Forelimb muscle (tissue), 1 donor: ENCODE data around the gene LRRD1. TPM values are rescaled to one million over a fixed set of nuclear protein-coding genes. Genes with fewer than 3 reads are reported as not detected.
"Not testable (repeated sequence)": the region's sequence is repeated elsewhere in the genome, so short reads cannot be mapped to it uniquely, and the experiment has no call there.

Experiments
- DNase-seq: peaks from one replicate; pipeline ENCODE4 v3.0.0-alpha.2; 2013; ENCODE audit warnings: low read depth
- polyA plus RNA-seq: library from polyadenylated mRNA; unstranded; fragments of 120-200 nt; gene quantifications from one replicate; pipeline ENCODE4 v1.2.1, GENCODE V29; 2013; ENCODE audit not compliant: insufficient read length

LRRD1 gene
- polyA plus RNA-seq, 1 donor: 0.44 TPM

GRCh38 chr7:92141161-92141560, 37.8 kb downstream of the LRRD1 start:
- no peak for DNase-seq

DNA sequence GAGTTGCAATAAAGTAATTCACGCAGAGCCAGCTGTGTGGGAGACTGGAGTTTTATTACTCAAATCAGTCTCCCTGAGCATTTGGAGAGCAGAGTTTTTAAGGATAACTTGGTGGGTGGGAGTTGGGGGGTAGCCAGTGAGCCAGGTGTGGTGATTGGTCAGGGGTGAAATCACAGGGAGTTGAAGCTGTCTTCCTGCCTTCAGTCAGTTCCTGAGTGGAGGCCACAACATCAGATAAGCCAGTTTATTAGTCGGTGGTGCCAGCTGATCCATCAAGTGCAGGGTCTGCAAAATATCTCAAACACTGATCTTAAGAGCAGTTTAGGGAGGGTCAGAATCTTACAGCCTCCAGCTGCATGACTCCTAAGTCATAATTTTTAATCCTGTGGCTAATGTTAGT, 41.4 kb downstream of the LRRD1 start:
- DNase-seq: no peak

- peak; percentile 17 for DNase-seq
Observed at GRCh38 chr7:92135052-92135889, 43.7 kb downstream of the LRRD1 start.

- DNase-seq: peak; percentile 77
Observed at GRCh38 chr7:92134271-92135051, 44.5 kb downstream of the LRRD1 start, which contains the start of gene CYP51A1. CYP51A1 (minus strand) TSS chr7:92134477; CDS start chr7:92134364, 113 bp downstream.

DNA sequence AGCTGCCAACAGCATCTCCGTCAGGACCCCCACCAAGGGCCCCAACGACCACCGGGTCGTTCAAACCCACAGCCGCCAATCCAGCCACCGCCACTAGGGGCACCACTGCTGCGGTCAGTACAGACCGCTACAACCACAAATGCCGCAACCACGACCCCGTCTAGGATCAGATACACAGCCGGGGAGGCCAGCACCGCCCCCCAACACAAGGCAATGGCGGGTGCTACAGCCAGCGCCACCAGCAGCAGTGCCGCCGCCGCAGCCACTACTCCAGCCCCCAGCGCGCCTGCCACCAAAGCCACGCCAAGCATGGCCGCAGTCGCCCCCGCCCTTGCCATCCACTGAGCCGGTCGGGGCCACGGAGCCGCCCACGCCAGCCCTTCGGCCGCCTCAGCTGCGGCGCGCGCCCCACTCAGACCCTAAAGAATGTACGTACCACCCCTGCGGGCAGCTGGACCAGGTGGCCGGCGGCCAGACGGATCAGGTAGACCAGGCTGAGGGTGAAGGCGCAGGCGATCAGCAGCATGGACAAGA, 45.1 kb downstream of the LRRD1 start:
- DNase-seq: peak; percentile 26

GRCh38 chr7:92133133-92133736, 45.7 kb downstream of the LRRD1 start:
- DNase-seq: no peak

DNA sequence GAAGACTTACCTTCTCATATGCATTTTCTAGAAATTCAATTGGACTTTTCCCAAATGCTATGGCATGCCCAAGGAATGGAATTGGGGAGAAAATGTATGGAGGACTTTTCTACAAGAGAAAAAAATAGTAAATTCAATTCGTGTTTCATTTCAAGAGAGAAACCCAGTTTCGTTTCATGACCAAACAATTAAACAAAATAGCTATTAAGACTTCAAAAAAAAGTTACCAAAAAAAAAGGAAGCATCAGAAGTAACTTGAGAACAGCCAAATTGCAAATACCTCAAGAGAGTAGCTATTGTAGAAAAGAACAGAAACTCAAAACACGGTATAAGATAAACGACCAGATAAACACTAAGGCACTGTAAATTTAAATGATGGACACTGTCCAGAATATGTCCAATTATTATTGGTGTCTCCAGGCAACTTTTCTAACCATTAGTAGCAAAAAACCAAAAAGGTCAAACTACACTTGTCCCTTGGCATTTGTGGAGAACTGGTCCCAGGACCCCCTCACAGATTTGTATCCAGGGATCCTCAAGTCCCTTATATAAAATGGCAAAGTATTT, 47.1 kb downstream of the LRRD1 start:
- DNase-seq: no peak

- DNase-seq: no peak
Observed at GRCh38 chr7:92131093-92131492, 47.8 kb downstream of the LRRD1 start.

DNA sequence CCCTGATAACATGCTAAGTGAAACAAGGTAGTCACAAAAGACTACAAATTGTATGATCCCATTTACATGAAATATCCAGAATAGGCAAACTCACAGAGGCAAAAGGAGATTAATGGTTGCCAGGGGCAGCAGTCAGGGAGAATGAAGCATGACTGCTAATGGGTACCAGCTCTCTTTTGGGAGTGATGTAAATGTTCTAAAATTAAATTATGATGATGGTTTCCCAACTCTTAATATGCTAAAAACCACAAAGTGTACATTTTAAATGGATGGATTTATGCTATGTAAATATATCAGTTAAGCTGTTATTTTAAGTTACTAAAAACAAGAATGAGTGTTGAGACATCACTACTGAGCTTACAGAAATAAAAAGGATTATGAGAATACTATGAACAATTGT, 57.3 kb downstream of the LRRD1 start:
- DNase-seq: no peak

GRCh38 chr7:92119213-92119759, 59.7 kb downstream of the LRRD1 start:
- no peak for DNase-seq

DNA sequence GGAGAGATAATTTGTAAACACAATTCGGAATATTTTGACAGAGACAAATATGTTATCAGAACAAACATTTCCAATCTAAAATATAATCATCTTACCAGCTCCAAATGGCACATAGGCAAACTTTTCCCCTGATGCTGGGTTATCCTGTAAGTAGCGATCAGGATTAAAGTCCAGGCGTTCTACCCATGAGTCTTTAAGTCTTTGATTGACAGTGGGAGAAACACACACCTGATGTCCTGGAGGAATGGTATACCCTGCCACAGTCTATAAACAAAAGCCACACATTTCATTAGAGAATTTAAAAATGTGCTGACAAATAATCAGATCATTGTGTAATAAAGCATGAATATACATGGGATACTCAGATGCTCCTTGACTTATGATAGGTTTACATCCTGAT, 62.0 kb downstream of the LRRD1 start:
- no peak for DNase-seq

GRCh38 chr7:92115821-92116220, 63.1 kb downstream of the LRRD1 start:
- no peak for DNase-seq

DNA sequence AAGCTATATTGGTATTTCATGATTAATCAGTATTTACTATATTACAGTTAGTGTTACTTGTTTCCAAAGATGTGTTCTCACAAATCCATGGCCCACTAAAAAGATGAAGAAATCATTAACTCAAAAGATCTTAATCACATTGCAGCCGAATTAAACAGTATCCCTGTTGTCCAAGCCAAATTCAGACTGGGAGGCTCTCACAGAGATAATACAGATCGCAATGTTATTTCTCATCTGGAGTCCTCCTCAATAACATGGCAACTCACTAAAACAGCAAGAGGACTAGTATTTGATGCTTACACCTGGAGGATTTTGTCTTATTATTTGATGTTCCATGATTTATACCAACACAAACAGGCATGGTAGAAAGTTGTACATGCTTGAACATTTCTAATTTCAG, 68.1 kb downstream of the LRRD1 start:
- no peak for DNase-seq

DNA sequence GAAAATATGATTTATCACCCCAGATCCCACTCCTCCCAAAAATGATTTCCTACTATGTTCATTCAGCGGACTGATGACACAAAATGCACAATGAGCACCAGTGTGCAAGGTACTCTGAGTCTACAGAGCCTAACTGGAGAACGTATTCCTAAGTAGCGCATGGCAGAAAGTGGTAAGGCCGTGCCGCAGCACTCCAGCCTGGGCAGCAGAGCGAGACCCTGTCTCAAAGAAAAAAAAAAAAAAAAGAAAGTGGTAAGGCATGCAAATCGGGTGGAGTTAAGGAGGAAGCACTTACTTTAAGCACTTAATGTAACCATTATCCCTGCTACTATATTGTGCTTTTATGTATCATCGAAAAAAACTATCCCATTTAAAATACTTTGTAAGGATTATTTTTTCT, 70.1 kb downstream of the LRRD1 start:
- DNase-seq: no peak

DNA sequence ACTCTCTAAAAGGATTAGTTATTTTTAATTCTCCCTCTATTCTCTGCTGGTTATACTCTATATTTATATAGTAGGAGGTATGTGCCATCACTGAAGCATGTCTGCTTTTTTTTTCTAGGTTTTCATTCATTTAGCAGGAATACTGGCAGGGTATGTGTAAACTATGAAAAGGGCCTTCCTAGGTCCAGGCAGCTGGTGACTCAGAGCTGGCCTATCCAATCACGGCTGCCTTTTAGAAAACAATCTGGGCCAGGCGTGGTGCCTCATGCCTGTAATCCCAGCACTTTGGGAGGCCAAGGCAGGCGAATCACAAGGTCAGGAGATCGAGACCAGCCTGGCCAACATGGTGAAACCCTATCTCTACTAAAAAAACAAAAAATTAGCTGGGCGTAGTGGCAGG, 76.1 kb downstream of the LRRD1 start:
- DNase-seq: not testable (repeated sequence)

GRCh38 chr7:92100534-92100933, 78.4 kb downstream of the LRRD1 start:
- no peak for DNase-seq

- DNase-seq: no peak
Observed at GRCh38 chr7:92095380-92095779, 83.6 kb downstream of the LRRD1 start.
